ENCODE results near the gene ASCL3. TPM values are rescaled to one million over a fixed set of nuclear protein-coding genes. Genes with fewer than 3 reads are reported as not detected.

ASCL3 gene
- total and polyA plus RNA-seq, 10 of the 15 experiments (the other 5 are each of a cell fraction or from before 2014, with no cell fraction given): not detected

GRCh38 chr11:8928205-8928604 lies 14.6 kb downstream of the ASCL3 start:
- no peak overlapping the region for H2AFZ ChIP-seq (ENCODE audit: control insufficient read depth, low read depth, low read length)
- H3K27ac ChIP-seq (ENCODE audit: control insufficient read depth, insufficient read depth): no peak overlapping the region
- ChIA-PET SMC1A (ENCODE audit: uncharacterized antibody, unreplicated experiment) (interaction anchor here (0.9 kb wide), 1 partner anchor 31 kb away, joined by 6 read pairs; no protein-coding TSS in a partner anchor), RAD21 (ENCODE audit: unreplicated experiment) (no interaction called here), CTCF (no interaction called here), POLR2A (no interaction called here)
- intact Hi-C loops (cut with micrococcal nuclease; ENCODE audit: unreplicated experiment) (no loop called here), in situ Hi-C loops (cut with MboI) (no loop called here)
- BruUV-seq (replicated peaks): no TSS peak
- no peak overlapping the region for H3K4me3 ChIP-seq
- H3K4me2 ChIP-seq (ENCODE audit: control insufficient read depth, insufficient read depth): no peak overlapping the region
- H3K36me3 ChIP-seq (ENCODE audit: control insufficient read depth in 2 of 2, insufficient read depth in 2 of 2, low read length in 1 of 2): peaks cover 0 to 2% of the 10 kb centered on the region in 2 experiments; a peak in 2 of 4 replicates
- no peak for DNase-seq (ENCODE audit: low read depth, low spot score)
- H3K9me3 ChIP-seq (replicated peaks; ENCODE audit: control insufficient read depth, insufficient read depth, low read length): no peaks in the 10 kb centered on the region
- 95% methylated on average over 4 of the region's 4 CpGs for WGBS (ENCODE audit: insufficient coverage, insufficient replicate concordance, low lambda C conversion rate, missing lambda C conversion rate)
- H4K20me1 ChIP-seq (ENCODE audit: control insufficient read depth, insufficient read depth): no peaks in the 10 kb centered on the region
- no peak for ATAC-seq
- no peak for TF ChIP-seq E2F4 (IDR thresholded peaks at IDR 0.05; ENCODE audit: low read depth, low read length)
- no peak for TF ChIP-seq NR2C1 (IDR thresholded peaks at IDR 0.05)
- TF ChIP-seq NKRF (conservative IDR thresholded peaks at IDR 0.05): no peak
- no peak for TF ChIP-seq TARDBP (IDR thresholded peaks at IDR 0.05; ENCODE audit: borderline replicate concordance)
- no peak for TF ChIP-seq CHD4 (IDR thresholded peaks at IDR 0.05)
- TF ChIP-seq MYC (IDR thresholded peaks at IDR 0.05; ENCODE audit: insufficient read depth, insufficient read length, insufficient replicate concordance, low read length, severe bottlenecking): no peak
- no peak for TF ChIP-seq TCF3 (IDR thresholded peaks at IDR 0.05; ENCODE audit: borderline replicate concordance, insufficient read depth, low read depth, low read length)
- no peak for TF ChIP-seq RAD51 (IDR thresholded peaks at IDR 0.05)
- no peak for FAIRE-seq
- H3K9ac ChIP-seq (ENCODE audit: control insufficient read depth, insufficient read depth, low read length): no peak overlapping the region
- H3K4me1 ChIP-seq (ENCODE audit: control insufficient read depth, insufficient read depth, low read length): no peaks in the 10 kb centered on the region
- no peaks in the 10 kb centered on the region for H3K79me2 ChIP-seq (ENCODE audit: control insufficient read depth, insufficient read depth, low read length)
- H3K27me3 ChIP-seq (replicated peaks in 1 of 2; ENCODE audit: control insufficient read depth in 2 of 2, insufficient read depth in 2 of 2, low read length in 1 of 2): no peaks in the 10 kb centered on the region
